Mammary epithelial cell (primary cell): Measurements from ENCODE around the gene FERMT3.
A peak's percentile ranks its signal among the peaks of the same experiment; 100 is the strongest.

Source experiments
- CTCF ChIP-seq, 2 donors: IDR thresholded peaks in 1 of 2; conservative IDR thresholded peaks in 1 of 2; 2 replicates each; pipeline ENCODE4 v1.5.1; 2011 to 2012; ENCODE audit warnings: inconsistent platforms in 2 of 2, low read length in 2 of 2, mild to moderate bottlenecking in 2 of 2, control low read depth in 1 of 2, low read depth in 1 of 2; ENCODE audit not compliant: insufficient read depth in 1 of 2; ENCODE audit errors: extremely low read depth in 1 of 2
- EZH2 ChIP-seq: IDR thresholded peaks from 2 replicates; pipeline ENCODE4 v1.6.1; 2012; ENCODE audit warnings: low read length, inconsistent platforms, borderline replicate concordance

DNA sequence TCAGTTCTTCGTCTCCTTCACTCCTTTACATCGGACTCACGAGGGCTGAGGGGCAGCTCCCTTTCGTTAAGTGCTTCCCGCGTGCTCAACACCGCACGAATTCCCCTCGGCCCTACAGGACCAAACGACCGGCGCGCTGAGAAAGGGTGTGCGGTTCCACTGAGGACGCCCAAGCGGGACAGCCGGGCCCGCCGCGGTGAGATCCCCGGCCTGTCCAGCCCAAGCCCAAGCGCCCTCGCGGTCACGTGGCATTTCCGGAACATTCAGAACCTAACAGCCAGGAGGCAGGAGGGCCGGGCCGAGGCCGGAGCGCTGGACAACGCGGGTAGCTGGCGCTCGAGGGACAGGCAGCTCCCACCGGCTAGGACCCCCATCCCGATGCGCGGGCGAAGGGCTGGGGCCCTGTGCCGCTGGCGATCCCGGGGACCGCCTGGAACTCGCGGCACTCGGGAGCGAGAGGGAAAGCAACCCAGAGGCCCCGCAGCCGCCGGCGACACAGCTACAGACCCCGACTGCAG is 21.3 kb upstream of the FERMT3 start:
- TF ChIP-seq EZH2 (no peak), CTCF (conservative IDR thresholded peaks at IDR 0.05 in 1 of 2, IDR thresholded peaks at IDR 0.05 in 1 of 2; ENCODE audit: extremely low read depth in 1 of 2, insufficient read depth in 1 of 2, low read depth in 1 of 2, low read length in 2 of 2) (peak in 1 of 2 donors; percentile 56)
